Central memory CD4-positive, alpha-beta T cell (primary cell): Measurements from ENCODE around the gene AOPEP.

ENCODE experiments used
- DNase-seq: peaks from one replicate; pipeline ENCODE4 v3.0.0; 2022
- total RNA-seq, 3 experiments: gene quantifications; one replicate each; lab custom pipeline; 2026; lab: John Stamatoyannopoulos, UW

AOPEP gene, protein sequence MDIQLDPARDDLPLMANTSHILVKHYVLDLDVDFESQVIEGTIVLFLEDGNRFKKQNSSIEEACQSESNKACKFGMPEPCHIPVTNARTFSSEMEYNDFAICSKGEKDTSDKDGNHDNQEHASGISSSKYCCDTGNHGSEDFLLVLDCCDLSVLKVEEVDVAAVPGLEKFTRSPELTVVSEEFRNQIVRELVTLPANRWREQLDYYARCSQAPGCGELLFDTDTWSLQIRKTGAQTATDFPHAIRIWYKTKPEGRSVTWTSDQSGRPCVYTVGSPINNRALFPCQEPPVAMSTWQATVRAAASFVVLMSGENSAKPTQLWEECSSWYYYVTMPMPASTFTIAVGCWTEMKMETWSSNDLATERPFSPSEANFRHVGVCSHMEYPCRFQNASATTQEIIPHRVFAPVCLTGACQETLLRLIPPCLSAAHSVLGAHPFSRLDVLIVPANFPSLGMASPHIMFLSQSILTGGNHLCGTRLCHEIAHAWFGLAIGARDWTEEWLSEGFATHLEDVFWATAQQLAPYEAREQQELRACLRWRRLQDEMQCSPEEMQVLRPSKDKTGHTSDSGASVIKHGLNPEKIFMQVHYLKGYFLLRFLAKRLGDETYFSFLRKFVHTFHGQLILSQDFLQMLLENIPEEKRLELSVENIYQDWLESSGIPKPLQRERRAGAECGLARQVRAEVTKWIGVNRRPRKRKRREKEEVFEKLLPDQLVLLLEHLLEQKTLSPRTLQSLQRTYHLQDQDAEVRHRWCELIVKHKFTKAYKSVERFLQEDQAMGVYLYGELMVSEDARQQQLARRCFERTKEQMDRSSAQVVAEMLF
- total RNA-seq, result 6.7 to 18.1 (median 8.1) reads per million in 3 experiments

DNA sequence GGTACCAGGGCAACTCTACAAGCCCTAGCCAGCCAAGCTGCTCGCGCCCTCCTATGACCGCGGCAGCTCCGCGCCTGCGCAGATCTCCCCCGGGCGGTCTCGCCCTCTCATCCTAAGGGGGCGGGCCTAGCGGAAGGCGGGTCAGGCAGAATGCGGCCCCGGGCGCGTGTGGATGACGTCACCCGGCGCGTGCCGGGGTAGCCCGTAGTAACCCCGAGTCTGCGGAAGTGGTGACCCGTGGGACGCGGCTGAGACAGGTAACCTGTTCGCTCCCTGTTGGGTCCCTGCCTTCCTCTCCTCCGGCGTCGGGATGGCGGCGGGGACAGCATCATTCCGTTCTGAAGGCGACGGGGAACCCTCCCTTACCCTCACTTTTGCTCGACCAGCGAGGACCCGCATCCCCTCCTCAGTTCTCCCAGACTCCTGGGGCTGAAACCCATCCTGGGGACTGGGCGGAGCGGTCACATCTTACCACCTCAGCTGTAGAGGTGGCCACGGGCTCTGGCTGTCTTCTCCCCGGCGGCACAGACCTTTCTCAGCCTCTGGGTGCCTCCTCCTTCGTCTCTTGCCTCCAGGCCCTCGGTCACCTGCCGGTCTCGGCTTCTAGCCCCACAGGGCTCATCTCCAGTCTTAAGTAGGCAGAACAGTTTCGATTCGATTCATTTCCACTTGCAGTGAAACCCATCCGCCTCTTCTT lies at the start of gene AOPEP:
TSS of gene AOPEP (plus strand) at position 205 of the 697 bp plus-strand sequence. CDS start 33,085 bp downstream, outside the sequence.
- peak; percentile 98 for DNase-seq

DNA sequence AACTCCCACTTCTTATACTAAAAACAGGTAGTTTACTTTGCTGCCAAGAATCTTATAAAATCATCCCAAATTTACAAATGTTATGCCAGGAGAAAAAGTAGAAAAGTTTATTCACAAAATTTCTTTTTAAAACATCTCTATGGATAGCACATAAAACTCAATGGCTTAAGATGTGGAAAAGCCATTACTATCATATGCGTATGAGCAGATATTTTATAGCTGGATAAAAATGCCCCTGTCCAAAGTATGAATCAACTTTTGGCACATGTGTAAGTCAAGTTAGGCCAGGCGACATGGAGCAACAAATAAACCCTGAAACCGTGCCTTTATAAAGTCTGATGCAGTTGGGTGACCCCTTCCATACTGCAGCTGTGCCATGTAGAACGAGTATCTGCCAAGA lies 48.6 kb upstream of the AOPEP start:
- DNase-seq, result no peak

DNA sequence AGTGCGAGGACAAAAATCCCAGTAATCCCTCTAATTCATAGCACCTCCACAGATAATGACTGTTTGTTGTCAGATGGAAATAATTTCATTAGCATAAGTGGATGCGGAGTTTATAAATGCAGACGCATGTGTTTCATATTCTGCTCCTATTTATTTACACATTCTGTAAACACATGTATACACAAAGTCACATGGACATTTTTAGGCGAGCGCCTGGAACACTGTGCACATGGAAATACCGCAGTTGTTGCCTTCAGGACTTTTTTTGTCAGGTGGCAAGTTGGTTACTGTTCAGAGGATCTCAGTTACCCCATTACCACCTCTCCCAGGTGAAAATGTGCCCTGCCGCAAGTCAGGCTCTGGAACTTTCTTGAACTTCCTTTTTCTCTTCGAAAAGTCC lies 46.9 kb upstream of the AOPEP start:
- DNase-seq, result no peak

DNA sequence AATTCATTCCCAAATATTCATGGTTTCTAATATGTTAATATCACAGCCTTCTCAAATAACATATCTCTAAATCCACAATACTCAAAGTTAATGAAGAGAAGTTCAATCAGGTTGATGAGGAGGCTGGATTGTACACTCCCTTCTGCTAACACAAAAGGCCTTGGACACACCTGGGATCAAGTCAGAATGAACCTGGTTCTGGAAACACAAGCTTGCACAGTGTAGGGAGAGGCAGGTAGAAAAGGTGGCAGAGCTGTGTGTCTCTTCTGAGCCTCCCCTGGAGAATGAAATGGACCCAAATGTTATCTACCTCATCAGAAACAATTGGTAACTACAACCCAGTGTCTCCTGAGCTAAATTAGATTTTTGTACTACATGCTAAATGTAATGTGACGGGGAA lies 46.5 kb upstream of the AOPEP start:
- no peak for DNase-seq

DNA sequence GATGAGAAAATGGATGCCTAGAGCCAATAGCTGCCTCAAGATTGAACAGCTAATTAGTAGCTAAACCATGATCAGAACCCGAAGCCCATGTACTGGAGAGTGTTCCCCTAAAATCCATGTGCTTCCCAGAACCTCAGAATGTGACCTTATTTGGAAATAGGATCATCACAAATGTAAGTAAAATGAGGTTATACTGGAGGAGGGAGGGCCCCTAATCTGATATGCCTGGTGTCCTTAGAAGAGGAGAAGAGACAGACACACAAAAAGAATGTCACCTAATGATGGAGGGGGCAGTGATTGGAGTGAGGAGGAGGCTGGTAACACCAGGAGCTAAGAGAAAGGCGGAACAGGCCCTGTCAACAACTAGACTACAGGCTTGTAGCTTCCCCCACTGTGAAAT lies 45.9 kb upstream of the AOPEP start:
- no peak for DNase-seq

DNA sequence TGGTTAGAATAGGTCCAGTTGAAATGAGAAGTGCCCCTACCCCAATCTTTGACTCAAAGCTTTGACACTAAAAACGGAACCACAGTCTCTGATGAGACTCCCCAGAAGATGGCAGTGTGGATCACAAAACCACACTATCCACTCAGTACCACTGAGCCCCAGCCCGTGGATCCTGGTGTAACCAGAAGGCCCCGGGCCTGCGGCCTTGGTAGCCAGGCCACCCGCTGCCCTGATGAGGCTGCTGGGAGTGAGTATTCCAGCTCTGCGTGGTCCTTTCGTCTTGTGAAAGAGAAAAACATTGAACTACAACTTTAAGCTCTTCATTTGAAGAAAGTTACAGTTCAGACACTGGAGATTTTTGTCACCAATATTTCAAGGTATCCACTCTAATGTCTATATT lies 45.0 kb upstream of the AOPEP start:
- peak; percentile 53 for DNase-seq

DNA sequence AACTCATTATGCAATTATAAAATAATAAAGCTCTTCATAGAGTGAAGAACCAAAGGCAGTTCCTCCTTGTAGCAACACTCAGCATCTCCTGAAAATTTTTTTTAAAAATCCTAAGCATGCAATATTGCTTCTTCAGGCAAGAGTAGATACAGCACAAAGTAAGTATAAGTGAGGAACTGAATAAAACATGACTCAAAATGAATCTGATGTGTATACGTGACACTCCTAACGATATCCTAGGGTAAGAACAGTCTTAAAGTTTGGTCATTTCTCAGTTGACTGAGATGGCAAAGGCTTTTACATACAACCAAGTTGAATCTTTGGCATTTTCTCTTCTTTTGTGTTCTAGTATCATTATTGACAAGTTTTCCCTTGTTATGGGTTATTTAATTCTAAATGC lies 41.1 kb upstream of the AOPEP start:
- DNase-seq, result no peak

DNA sequence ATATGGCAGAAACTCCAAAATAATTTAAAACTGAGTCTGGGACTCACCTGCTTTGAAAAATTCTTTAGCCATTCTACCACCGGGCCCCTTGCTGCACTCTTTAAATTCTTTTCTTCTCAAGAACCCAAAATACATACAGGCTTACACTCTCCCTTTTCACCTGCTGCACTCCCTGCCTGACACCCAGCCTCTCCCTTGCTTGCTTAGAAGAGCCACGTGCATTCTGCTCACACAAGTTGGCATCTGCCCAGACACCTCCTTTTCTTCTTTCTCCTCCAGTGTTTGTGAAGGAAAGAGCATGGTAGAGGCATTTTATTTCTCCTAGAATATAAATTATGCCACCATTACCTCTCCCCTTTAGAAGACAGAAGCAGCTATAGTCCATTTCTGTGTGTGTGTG lies 39.0 kb upstream of the AOPEP start:
- no peak for DNase-seq

DNA sequence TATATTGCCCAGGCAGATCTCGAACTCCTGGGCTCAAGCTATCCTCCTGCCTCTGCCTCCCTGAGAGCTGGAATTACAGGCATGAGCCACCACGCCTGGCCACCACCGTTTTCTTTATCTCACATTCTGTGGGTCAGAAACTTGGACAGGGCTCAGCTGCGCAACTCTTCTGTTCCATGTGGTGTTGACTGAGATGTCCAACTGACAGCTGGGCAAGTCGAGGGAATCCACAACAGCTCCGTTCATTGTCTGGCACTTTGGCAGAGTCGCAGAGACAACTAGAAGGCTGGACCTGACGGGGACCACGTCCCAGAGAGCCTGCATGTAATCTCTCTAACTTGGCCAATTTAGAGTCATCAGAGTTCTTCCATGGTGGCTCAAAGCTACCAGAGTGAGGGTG lies 36.2 kb upstream of the AOPEP start:
- no peak for DNase-seq

DNA sequence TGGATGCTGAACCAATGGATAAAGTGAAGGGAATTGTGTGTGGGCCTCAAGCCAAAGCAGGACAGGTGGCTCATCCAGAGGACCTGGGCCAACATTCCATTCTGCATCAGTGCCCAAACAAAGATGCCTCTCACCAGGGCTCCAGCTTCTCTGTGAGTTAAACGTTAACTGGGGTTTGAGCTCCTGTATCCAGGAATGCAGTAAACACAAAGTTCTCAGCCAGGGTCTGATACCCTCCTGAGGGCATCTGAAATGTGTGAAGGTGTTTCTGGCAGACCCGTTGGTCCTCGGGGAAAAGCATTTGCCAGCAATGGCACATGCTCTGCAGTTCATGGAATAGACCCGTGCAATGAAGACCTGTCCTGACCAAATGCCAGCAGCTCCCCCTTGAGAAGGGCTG lies 33.9 kb upstream of the AOPEP start:
- DNase-seq, result no peak

DNA sequence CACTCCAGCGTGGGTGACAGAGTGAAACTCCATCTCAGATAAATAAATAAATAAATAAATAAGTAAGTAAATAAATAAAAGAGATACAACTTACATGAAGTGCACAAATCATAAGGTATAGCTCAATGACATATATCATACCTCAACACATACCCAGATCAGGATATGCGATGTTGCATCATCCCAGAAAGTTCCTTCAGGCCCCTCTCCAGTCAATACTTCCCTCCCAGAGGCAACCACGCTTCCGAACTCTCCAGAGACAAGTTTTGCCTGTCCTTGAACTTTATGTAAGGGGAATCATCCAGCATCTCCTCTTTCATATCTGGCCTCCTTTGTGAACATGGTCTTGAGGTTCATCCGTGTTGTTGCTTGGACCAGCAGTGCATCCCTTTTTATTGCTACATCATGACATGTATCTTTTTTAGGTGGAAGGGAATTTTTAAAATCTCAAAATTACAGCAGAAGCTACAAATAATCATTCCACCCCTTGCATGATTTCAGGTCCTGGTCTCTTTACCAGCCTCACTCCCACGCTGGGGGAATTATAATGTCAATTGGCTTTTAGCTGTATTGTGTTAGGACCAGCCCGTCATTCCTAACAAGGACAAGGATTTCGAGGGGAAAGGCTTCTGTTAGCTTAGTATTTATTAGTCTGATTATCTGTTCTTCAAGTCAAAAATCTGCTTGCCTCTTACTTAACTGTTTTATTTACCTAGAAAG lies 32.9 kb upstream of the AOPEP start:
- DNase-seq, result no peak

DNA sequence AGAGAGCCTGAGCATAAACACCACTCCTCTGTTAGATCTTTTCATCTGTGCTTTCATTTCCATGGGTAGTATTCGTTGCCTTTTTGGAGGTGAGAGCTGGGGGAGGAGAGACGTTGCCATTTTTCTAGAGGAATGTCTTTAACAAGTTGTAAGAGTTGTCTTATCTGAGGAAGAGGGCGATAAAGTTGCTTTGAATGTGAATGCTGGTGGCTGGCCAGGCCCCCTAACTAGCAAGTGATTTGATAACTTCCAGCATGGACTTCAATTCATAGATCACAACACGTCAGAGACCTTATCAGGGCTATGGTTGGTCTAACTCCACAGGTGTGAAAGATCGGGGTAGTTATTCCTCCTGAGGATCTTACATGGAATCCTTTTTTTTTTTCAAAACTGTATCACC lies 30.0 kb upstream of the AOPEP start:
- DNase-seq, result no peak

DNA sequence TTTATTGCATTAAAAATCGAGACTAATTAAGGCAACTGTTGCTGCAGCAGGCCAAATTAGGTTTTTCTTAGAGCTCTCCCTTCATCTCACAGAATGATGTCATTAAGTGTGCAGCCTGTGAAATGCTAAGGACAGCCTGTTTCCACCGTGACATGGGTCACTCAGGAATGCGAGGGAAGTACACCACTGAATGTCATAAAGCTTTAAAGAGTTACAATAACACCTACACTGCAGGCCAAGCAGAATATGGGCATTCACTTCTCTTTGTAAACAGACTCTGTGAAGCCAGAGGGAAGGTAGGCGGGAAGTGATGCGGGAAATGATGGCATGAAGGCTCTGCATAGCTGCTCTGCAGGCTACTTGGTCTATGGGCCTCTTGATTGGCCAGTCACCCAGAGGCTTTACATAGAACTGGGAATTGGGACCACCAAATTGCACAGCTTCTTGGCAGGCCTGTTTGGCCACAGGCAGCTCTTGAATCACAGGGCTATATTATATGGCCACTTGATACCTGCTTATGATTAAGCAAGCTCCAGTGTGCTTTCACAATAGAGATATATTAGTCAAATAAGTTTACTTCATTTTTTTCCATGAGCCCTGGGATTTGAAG lies 28.4 kb upstream of the AOPEP start:
- DNase-seq, result no peak

DNA sequence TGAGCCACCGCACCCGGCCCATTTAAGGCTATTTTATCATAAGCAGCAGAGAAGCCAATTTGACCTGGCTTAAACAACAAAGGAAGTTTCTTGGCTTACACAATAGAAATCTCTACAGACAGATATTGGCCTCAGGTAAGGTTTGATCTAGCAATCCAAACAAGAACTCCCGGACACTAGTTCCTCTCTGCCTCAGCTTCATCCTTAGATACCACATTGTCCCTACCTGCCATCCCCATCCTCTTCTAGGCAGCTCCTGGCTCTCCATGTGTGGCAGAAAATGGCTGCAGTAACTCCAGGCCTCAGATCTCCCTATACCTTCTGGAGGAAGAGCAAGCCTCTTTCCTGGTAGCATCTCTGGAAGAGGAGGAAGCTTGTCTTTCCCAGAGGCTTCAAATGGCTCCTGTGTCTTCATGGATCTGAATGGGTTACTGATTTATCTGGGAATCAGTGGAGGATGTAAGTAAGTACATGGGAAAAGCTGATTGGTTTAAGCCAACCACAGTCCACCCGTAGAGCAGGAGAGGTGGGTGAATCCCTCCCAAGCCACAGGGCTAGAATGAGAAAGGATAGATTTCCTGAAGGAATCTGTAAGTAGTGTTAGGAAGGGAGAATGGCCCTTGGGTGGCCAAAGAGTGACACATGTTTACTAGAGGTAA lies 26.7 kb upstream of the AOPEP start:
- DNase-seq, result no peak

DNA sequence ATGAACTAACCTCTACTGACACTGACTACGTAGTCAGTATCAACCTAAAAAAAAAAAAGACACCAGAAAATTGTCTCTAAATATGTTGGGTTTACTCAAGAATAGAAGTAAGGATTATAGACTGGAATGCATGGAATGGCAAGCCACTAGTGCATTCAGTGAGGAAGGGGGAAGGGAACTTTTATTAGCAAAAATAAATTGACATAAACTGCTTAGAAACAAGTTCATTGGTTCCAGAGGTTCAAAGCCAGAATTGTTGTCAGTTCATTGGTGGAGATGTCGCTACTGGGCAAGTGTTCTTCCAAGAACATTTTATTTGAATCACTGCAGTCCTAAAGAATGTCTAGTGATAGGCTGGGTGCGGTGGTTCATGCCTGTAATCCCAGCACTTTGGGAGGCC lies 26.1 kb upstream of the AOPEP start:
- DNase-seq, result no peak

DNA sequence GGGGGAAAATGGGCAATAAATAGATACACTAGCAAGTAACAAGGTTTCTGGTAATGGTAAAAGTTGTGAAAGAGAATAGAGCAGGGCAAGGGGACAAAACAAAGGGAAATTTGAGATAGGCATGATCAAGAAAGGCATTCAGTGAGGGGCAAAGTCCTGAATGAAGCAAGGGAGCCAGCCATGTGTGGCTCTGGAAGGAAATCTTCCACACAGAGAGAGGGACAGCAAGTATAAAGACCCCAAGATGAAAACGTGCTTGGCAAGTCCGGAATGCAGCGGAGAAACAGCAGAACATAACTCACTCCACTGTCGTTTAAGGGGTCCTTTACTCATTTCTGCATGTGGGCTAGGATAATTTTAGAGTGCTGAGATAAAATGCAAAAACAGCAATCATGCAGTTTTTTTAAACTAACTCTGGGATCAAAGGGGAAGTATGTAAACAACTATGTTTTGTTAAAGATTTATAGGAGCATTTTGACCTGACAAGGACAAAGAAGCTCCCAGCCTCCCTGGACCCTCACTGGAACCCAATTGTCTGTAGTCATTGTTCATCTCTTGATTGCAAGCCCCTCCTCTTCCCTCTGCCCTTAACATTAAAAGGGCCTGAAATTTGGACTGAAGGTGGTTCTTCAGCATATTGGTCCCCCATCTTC lies 22.9 kb upstream of the AOPEP start:
- no peak for DNase-seq

DNA sequence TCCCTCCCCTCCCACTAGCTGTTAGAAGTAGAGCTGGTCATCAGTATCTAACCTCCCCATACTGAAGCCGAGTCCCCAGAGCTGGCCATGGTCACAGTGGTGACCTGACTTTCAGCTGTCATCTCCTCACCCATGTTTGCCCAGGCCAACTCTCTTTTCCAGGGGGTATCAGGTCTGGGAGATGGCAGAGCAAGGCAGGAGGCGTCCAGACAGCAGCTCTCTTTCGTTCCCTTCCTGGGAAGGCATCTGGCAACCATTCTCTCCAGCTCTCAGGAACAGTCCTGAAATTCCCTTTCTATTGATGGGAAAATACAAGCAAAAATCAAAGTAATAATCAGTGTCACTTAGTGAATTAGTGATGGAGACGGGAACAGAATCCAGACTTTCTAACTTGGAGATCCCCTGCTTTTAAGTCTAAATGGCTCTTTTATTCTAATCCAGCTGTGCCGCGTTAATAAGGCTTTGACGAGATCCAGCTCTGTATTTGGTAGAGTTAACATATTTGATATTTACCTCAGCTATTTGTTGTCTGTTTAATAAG lies 21.3 kb upstream of the AOPEP start:
- no peak for DNase-seq

DNA sequence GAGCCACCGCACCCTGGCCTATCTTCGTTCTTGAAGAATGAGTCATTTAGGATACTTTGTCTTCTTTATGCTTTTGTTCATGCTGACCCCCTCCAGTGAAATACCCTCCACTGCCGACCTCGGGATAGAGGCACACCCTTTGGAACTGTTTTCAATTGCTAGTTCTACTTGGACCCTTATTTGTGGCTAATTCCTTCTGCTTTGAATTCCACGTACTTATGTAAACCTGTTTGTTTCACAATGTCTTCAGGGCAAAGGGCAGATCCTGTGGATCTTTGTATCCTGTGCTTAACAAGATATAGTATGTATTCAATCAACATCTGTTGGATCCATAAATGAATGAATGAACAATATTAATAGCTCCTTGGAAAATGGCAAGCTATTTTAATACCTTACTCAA lies 19.6 kb upstream of the AOPEP start:
- no peak for DNase-seq

DNA sequence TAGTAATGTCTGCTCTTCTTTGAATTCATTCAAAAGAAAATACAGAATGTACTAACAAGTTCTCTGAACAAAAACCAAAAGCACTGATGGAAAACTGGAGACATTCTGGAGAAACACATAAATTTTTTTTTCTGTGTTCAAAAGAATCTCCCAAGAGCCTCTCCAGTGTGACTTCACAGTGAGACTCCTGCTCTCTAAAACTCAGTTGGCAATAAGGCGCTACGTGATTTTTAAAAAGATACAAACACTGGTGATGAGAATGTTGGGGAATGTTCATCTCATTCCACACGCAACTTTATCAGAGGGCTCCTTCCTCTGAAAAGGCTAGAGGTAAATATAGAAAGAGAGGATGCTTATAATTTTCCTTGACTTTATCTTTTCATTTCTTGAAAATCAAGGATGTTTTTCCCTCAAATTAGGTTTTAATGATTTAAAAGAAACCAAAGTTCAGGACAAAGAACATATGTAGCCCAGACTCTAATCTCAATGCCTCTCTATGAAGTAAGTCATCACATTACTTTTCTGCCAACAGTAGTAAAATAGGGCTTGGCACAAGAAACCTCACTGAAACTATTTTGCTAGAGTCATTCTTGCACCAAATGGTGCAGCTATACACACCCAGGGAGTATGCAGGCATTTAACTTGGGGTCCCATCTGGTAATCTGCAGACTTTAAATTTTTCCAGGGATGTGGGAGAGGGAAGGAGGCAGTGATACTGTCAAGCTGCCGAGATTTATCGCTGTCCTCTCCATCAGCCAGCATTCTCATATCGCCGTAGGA lies 12.9 kb upstream of the AOPEP start:
- no peak for DNase-seq

DNA sequence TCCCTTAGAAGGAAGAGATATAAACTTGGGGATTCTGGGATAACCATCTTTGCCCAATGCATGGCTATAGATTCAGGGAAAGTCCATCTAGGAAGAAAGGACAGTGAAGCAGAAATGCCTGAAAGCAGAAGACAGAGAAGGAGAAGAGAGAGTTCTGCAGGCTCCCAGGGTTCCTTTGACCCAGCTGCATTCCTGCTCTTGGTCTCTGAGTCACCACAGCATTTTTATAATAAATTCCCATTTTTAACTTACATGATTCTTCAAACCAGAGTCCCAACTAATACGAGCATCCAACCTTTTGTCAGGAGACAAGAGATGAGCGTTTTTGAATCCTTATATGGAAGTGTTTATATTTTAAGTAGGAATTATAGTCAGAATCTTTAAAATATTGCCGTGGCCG lies 12.0 kb upstream of the AOPEP start:
- DNase-seq, result no peak
